Measurements from ENCODE around the gene PHYKPL.
A peak's percentile ranks its signal among the peaks of the same experiment; 100 is the strongest.
"Not testable (repeated sequence)": the region's sequence is repeated elsewhere in the genome, so short reads cannot be mapped to it uniquely, and the experiment has no call there.

PHYKPL gene

DNA sequence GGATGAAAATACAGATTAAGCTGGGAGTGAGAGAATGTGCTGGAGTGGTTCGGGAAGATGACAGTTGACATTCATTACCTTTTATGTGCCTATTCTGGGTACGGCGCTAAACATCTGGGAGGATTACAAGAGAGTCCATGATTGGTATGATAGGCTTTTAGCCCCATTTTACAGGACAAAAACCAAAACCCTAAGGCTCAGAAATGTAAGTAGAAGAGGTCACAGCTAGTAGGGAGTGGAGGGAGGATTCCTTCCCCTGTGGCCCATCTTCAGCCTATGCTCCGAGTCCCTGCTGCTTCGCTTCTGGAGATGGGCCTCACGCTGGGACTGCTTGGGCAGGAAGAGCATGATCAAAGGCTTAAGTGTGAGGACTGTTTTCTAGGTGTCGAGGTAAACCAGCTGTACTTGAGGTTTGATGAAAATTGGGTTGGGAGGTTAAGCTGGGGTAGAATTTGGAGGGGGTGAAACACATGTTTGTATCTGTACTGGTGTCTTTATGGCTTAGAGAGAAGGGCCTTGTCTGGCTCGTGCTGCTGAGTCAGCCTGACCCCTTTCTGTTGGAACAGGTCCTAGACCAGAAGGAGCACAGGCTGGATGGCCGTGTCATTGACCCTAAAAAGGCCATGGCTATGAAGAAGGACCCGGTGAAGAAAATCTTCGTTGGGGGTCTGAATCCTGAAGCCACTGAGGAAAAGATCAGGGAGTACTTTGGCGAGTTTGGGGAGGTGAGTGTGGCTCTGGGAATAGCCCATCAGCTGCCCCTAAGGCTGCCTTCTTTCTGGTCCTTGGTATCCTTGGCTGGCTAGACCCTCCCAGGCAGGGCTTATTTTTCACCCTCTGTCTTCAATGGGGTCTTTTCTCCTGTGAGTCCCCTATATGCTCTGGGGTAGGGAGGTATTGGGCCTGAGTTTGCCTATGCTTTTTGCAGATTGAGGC, 26.2 kb downstream of the PHYKPL start:
- DNase-seq, result no peak

DNA sequence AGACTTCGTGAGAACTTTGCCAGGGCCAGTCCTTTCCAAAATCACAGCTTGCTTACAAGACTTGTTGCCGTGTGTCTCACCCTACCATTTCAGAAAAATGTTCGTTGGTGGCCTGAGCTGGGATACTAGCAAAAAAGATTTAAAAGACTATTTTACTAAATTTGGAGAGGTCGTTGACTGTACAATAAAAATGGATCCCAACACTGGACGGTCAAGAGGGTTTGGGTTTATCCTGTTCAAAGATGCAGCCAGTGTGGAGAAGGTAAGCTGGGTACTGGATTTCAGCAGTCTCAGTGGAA, 26.9 kb downstream of the PHYKPL start:
- DNase-seq, result no peak

DNA sequence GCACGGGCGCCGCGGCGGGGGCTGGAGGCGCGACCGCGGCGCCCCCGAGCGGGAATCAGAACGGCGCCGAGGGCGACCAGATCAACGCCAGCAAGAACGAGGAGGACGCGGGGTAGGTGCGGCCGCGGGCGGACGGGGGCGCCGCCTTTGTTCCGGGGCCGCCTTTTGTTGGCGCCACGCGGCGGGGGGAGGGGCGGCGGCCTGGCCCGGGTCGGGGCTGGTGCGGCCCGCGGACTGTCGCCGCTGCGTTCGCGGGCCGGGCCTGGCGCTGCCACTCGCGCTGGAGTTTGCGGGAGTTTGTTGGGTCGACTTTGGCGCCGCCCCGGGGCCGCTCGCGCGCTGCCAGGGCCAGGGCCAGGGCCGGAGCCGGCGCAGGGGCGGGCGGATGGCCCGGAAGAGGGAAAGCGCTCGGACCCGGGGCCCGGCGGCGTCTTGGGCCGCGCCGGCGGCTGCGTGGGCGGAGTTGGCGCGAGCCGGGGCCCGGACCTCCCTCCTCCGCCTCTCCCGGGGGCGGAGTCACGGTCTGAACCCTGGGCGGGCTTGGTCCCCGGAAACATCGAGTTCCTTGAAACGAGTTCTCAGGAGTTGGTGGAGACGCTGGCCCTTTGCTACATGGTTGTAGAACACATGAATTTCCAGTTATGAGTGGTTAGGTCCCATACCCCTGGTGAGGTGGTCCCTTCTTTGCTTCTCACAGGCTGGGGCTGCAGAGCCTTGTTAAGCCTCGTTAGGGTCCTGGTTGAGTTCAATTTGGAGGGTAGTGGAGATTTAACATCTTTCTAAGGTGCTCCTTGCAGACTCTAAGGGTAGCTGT, 27.5 kb downstream of the PHYKPL start:
- peak; percentile 86 for DNase-seq

GRCh38 chr5:178204182-178204934, 28.2 kb downstream of the PHYKPL start, which contains the start of gene HNRNPAB:
HNRNPAB (plus strand) TSS chr5:178204533; CDS start chr5:178204838, 305 bp downstream.
- peak; percentile 97 for DNase-seq

GRCh38 chr5:178203670-178204181, 28.9 kb downstream of the PHYKPL start:
- no peak for DNase-seq

GRCh38 chr5:178202541-178202940, 30.1 kb downstream of the PHYKPL start:
- no peak for DNase-seq

DNA sequence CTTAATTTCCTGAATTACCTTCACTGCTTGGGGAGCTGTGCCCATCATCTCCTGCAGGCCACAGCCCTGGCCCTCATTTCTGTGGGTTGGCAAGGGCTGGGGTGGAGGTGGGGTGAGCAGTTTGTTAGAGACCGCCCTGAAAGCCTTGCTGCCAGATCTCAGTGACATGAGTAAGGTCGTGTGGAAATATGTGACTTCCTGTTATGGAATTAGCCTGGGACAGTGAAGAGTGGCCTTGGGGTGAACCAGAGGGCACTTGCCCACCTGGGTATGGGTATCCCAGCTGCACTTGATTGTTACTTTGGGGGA, 30.7 kb downstream of the PHYKPL start:
- no peak for DNase-seq

- no peak for DNase-seq
Measured at GRCh38 chr5:178201221-178201926, 31.2 kb downstream of the PHYKPL start.

DNA sequence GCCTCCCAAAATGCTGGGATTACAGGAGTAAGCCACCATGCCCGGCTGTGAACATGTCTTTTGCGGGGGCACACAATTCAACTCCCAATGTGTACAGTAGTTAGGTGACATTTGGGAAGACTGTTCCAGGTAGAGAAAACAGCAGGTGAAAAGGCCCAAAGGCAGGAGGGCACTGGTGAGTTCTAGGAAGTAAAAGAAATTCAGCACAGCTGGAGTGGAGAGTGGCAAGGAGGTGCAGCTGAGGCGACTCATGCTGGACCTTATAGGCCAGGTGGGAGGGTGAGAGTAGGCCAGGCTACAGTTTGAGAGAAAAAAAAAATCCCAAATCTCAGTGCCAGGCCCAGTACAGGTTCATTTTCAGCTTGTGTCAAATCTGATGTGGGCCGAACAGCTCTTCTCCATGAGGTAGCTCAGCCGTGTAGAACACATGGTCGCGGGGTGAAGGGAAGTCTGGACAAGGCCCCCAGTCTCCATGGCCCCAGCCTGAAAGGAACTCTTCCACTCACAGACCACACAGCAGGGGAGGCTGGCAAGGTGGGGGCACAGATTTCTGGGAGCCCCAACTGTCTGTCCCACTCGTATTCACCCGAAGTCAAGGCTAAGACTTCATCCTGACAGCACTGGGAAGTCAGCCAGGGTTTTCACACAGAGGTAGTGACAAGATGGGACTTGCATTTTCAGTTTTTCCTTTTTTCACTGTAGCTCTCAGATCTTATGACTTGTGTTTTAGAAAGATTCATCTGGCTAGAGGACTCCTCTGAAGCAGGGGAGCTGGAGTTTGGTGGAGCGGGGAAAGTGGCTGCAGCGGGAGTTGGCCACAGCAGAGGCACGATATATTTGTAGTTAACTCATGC, 32.8 kb downstream of the PHYKPL start:
- DNase-seq, result no peak

DNA sequence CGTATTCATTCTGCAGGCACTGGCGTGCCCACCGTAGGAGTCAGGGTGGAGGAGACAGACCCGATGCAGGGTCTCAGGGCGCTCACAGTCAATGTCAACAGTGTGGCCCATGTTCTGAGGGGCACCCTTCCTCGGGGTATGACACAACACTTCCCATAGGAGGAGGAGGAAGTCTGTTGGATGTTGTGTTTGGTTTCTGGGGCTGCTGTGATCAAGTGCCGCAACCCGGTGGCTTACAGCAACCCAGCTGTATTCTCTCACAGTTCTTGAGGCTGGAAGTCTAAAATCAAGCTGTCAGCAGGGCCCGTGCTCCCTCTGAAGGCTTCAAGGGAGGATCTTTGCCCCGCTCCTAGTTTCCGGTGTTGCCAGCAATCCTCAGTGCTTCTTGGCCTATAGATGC, 33.9 kb downstream of the PHYKPL start:
- DNase-seq, result no peak

GRCh38 chr5:178198151-178198550, 34.5 kb downstream of the PHYKPL start:
- not testable (repeated sequence) for DNase-seq

- DNase-seq, result peak; percentile 41
Measured at GRCh38 chr5:178196986-178197385, 35.6 kb downstream of the PHYKPL start.

- DNase-seq, result no peak
Measured at GRCh38 chr5:178196281-178196812, 36.3 kb downstream of the PHYKPL start.

GRCh38 chr5:178194026-178194425, 38.6 kb downstream of the PHYKPL start:
- no peak for DNase-seq

DNA sequence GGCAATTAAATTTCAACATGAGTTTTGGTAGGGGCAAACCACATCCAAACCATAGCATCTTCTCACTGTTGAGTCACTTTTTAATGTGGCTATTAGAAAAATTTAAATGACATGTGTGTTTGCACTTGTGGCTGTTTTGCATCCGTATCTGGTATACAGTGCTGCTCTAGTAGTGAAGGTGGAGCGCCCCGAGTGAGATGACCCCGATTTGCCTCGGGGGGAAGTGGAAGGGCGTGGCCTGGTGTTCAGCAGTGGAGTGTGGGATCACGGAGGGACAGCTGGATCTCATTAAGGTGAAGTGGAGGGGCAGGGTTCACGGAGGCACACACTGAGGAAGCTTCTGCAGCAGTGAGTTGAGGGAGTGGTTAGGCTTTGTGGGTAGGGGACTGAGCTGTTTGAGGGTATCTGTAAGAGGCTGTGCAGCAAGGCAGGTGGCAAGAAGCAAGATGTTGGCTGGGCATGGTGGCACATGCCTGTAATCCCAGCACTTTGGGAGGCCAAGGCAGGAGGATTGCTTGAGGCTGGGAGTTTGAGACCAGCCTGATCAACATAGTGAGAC, 39.3 kb downstream of the PHYKPL start:
- no peak for DNase-seq

- DNase-seq, result no peak
Measured at GRCh38 chr5:178192787-178193186, 39.8 kb downstream of the PHYKPL start.

- DNase-seq, result no peak
Measured at GRCh38 chr5:178192244-178192643, 40.4 kb downstream of the PHYKPL start.

- no peak for DNase-seq
Measured at GRCh38 chr5:178191661-178192060, 40.9 kb downstream of the PHYKPL start.

DNA sequence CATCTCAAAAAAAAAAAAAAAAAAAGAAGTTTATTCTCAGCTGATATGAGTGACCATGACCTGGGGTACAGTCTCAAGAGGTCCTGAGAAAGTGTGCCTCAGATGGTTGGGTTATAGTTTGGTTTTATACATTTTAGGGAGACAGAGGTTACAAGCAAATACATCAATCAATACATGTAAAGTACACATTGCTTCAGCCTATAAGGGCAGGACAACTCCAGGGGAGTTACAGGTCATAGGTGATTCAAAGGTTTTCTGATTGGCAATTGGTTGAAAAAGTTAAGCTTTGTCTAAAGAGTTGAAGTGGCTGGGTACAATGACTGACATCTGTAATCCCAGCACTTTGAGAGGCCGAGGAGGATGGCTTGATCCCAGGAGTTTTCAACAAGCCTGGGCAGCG, 43.2 kb downstream of the PHYKPL start:
- no peak for DNase-seq

DNA sequence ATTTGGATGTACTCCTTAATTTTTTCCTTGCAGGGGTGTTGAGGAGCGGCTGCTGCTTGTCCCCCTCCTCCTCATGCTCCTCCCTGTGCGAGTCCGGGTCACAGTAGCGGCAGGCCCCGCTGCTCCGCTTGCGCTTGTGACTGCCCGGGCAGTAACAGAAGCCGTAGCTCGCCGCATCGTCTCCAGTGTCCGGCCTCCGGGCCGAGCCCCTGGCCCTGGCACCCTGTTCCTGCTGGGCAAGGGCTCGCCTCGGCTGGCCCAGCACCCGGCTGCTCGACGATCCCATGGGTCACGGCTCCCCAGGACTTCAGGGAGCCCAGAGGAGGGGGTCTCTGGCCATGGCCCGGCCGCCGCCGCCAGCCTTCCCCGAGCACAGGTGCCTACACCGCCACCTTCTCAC, 45.6 kb downstream of the PHYKPL start, which contains the start of gene GMCL2:
Gene GMCL2 (minus strand): TSS at position 358 of the 400 bp plus-strand sequence. CDS start 72 bp downstream, at position 286.
- DNase-seq, result no peak

DNA sequence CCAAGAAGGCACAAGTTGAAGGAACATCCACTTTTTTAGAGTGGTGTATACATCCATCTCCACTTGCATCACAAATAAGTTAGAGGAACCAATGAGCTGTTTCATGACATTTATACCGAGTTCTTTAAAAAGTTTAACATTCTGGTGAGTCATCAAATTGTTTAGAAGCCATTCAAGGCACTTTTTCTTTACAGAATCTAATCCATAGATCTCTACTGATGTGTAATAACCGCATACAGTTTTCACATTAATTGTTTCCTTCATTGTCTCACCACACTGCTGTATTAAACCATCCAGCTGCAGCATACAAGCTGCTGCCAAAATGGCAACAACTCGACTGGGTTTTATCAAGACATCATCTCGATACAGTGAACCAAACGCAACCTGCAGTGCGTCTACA, 46.2 kb downstream of the PHYKPL start:
- no peak for DNase-seq
